K562 (cell line): ENCODE measurements around the gene CCDC117. TPM values are rescaled to one million over a fixed set of nuclear protein-coding genes. Genes with fewer than 3 reads are reported as not detected.

Experiments
- GATA2 ChIP-seq: sonication (generic); formaldehyde crosslinking; IDR thresholded peaks from 2 replicates; pipeline ENCODE4 v1.4.0; 2020; ENCODE audit warnings: mild to moderate bottlenecking, missing genetic modification reagents
- HNRNPH1 ChIP-seq: fragments of 200-400 bp; formaldehyde crosslinking; optimal IDR thresholded peaks from 2 replicates; pipeline ENCODE3; 2017; ENCODE audit warnings: low read depth, mild to moderate bottlenecking, low read length, moderate library complexity
- IFI16 ChIP-seq: fragments of 250-450 bp; sonication (Bioruptor Pico); IDR thresholded peaks from 2 replicates; pipeline ENCODE4 v2.1.2; 2022; ENCODE audit warnings: mild to moderate bottlenecking, inconsistent platforms
- KAT8 ChIP-seq: fragments of 450-650 bp; IDR thresholded peaks from 2 replicates; pipeline ENCODE4 v1.6.1; 2016; ENCODE audit warnings: low read depth, mild to moderate bottlenecking
- MYBL2 ChIP-seq, 2 experiments: fragments of 450-650 bp in 1 of 2; sonication (generic) in 1 of 2; formaldehyde crosslinking in 1 of 2; IDR thresholded peaks; 2 replicates each; pipeline versions ENCODE4 v1.6.1 to v1.8.1; 2017 to 2022; ENCODE audit warnings: borderline replicate concordance in 1 of 2, inconsistent platforms in 1 of 2, low read depth in 1 of 2, mild to moderate bottlenecking in 1 of 2, missing genetic modification reagents in 1 of 2, moderate library complexity in 1 of 2
- PML ChIP-seq: IDR thresholded peaks from 2 replicates; pipeline ENCODE4 v1.6.1; 2012; ENCODE audit warnings: low read length, inconsistent platforms
- PTBP1 ChIP-seq: fragments of 200-400 bp; formaldehyde crosslinking; IDR thresholded peaks from 2 replicates; pipeline ENCODE4 v1.6.1; 2017; ENCODE audit warnings: low read depth, low read length
- RBM22 ChIP-seq: fragments of 200-400 bp; formaldehyde crosslinking; IDR thresholded peaks from 2 replicates; pipeline ENCODE4 v1.6.1; 2018; ENCODE audit warnings: low read length, low read depth; ENCODE audit not compliant: poor library complexity, severe bottlenecking
- TRIM24 ChIP-seq, 2 experiments: fragments of 450-650 bp; IDR thresholded peaks; 2 replicates each; pipeline ENCODE4 v1.6.1; 2016
- ZBED1 ChIP-seq: IDR thresholded peaks from 2 replicates; pipeline ENCODE4 v1.6.1; 2014
- ZNF174 ChIP-seq: fragments of 250-450 bp; sonication (Bioruptor Pico); IDR thresholded peaks from 2 replicates; pipeline ENCODE4 v1.4.0; 2020; ENCODE audit warnings: mild to moderate bottlenecking
- ZNF707 ChIP-seq: fragments of 250-450 bp; sonication (Bioruptor Pico); conservative IDR thresholded peaks from 2 replicates; pipeline ENCODE4 v1.8.0; 2022; ENCODE audit warnings: inconsistent platforms, mild to moderate bottlenecking, moderate library complexity
- ZSCAN29 ChIP-seq: fragments of 450-650 bp; IDR thresholded peaks from 2 replicates; pipeline ENCODE4 v1.6.1; 2017
- polyA plus RNA-seq, 8 experiments: library from polyadenylated mRNA; depleted of rRNA in 4 of 8; stranded (reverse) in 5 of 8; unstranded in 3 of 8; fragments of >200 nt; fragmentation: Nextera tagmentation in 2 of 8; fragmentation: Illumina TruSeq in 1 of 8; extraction: Ambion mirVana in 2 of 8; extraction: Trizol in 1 of 8; gene quantifications; 2 replicates each; pipeline versions ENCODE4 v1.2.1 to v1.2.3, GENCODE V29; 2011 to 2014; ENCODE audit warnings: inconsistent platforms in 1 of 8, missing spikeins in 1 of 8
- total RNA-seq, 7 experiments: library from RNA; depleted of rRNA in 6 of 7; stranded (reverse); fragments of >200 nt in 6 of 7; fragmentation: Illumina TruSeq in 2 of 7; extraction: Trizol in 2 of 7; gene quantifications; 2 replicates each; pipeline versions ENCODE4 v1.2.1 to v1.2.3, GENCODE V29; 2011 to 2021; ENCODE audit warnings: low replicate concordance in 1 of 7
- TF ChIP-seq, protein P1 (sequence below), 2 experiments: IDR thresholded peaks; 2 replicates each; pipeline ENCODE4 v1.6.1; 2012; ENCODE audit warnings: improper control_type of control experiment in 2 of 2, low read depth in 2 of 2, low read length in 2 of 2, borderline replicate concordance in 1 of 2
- TF ChIP-seq, protein P2 (sequence below): sonication (generic); formaldehyde crosslinking; IDR thresholded peaks from 2 replicates; pipeline ENCODE4 v1.8.0; 2022; ENCODE audit warnings: missing genetic modification reagents, mild to moderate bottlenecking, borderline replicate concordance
- TF ChIP-seq, protein P3 (sequence below): sonication (generic); formaldehyde crosslinking; IDR thresholded peaks from 2 replicates; pipeline ENCODE4 v1.8.1; 2023; ENCODE audit warnings: mild to moderate bottlenecking, missing genetic modification reagents
- TF ChIP-seq, protein P4 (sequence below): fragments of 450-650 bp; formaldehyde crosslinking; IDR thresholded peaks from 2 replicates; pipeline ENCODE4 v1.4.0; 2020; ENCODE audit warnings: mild to moderate bottlenecking, moderate library complexity
- TF ChIP-seq, protein P5 (sequence below): fragments of 250-450 bp; sonication (Bioruptor Pico); IDR thresholded peaks from 2 replicates; pipeline ENCODE4 v1.5.0; 2021

Gene CCDC117
- total and polyA plus RNA-seq, 9 of the 15 experiments (the other 6 are each of a cell fraction or from before 2014, with no cell fraction given), result 5.7 to 23.3 (median 15.8) TPM

- TF ChIP-seq, protein P1, sequence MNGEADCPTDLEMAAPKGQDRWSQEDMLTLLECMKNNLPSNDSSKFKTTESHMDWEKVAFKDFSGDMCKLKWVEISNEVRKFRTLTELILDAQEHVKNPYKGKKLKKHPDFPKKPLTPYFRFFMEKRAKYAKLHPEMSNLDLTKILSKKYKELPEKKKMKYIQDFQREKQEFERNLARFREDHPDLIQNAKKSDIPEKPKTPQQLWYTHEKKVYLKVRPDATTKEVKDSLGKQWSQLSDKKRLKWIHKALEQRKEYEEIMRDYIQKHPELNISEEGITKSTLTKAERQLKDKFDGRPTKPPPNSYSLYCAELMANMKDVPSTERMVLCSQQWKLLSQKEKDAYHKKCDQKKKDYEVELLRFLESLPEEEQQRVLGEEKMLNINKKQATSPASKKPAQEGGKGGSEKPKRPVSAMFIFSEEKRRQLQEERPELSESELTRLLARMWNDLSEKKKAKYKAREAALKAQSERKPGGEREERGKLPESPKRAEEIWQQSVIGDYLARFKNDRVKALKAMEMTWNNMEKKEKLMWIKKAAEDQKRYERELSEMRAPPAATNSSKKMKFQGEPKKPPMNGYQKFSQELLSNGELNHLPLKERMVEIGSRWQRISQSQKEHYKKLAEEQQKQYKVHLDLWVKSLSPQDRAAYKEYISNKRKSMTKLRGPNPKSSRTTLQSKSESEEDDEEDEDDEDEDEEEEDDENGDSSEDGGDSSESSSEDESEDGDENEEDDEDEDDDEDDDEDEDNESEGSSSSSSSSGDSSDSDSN (IDR thresholded peaks at IDR 0.05; ENCODE audit: borderline replicate concordance in 1 of 2, low read depth in 2 of 2, low read length in 2 of 2), result no peak
- no peak for TF ChIP-seq IFI16 (CRISPR knock-in tag)
- TF ChIP-seq MYBL2 (IDR thresholded peaks at IDR 0.05; ENCODE audit: low read depth), result no peak
- TF ChIP-seq MYBL2 (CRISPR knock-in tag; IDR thresholded peaks at IDR 0.05; ENCODE audit: borderline replicate concordance), result no peak
- no peak for TF ChIP-seq ZNF174 (CRISPR knock-in tag)
- TF ChIP-seq TRIM24 (IDR thresholded peaks at IDR 0.05), result peak in 1 of 2 experiments; percentile 34; a peak in 2 of 4 replicates
- peak; percentile 40; the same call in 1 of the 2 replicates for TF ChIP-seq PML
- no peak for TF ChIP-seq GATA2 (CRISPR knock-in tag)
- TF ChIP-seq, protein P2, sequence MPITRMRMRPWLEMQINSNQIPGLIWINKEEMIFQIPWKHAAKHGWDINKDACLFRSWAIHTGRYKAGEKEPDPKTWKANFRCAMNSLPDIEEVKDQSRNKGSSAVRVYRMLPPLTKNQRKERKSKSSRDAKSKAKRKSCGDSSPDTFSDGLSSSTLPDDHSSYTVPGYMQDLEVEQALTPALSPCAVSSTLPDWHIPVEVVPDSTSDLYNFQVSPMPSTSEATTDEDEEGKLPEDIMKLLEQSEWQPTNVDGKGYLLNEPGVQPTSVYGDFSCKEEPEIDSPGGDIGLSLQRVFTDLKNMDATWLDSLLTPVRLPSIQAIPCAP (CRISPR knock-in tag), result no peak
- no peak for TF ChIP-seq ZSCAN29
- no peak for TF ChIP-seq KAT8
- TF ChIP-seq ZBED1, result no peak
- TF ChIP-seq ZNF707 (CRISPR knock-in tag), result no peak
- no peak for TF ChIP-seq HNRNPH1
- TF ChIP-seq, protein P3, sequence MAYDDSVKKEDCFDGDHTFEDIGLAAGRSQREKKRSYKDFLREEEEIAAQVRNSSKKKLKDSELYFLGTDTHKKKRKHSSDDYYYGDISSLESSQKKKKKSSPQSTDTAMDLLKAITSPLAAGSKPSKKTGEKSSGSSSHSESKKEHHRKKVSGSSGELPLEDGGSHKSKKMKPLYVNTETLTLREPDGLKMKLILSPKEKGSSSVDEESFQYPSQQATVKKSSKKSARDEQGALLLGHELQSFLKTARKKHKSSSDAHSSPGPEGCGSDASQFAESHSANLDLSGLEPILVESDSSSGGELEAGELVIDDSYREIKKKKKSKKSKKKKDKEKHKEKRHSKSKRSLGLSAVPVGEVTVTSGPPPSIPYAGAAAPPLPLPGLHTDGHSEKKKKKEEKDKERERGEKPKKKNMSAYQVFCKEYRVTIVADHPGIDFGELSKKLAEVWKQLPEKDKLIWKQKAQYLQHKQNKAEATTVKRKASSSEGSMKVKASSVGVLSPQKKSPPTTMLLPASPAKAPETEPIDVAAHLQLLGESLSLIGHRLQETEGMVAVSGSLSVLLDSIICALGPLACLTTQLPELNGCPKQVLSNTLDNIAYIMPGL (CRISPR knock-in tag), result no peak
- peak; percentile 48 for TF ChIP-seq RBM22
- TF ChIP-seq, protein P4, sequence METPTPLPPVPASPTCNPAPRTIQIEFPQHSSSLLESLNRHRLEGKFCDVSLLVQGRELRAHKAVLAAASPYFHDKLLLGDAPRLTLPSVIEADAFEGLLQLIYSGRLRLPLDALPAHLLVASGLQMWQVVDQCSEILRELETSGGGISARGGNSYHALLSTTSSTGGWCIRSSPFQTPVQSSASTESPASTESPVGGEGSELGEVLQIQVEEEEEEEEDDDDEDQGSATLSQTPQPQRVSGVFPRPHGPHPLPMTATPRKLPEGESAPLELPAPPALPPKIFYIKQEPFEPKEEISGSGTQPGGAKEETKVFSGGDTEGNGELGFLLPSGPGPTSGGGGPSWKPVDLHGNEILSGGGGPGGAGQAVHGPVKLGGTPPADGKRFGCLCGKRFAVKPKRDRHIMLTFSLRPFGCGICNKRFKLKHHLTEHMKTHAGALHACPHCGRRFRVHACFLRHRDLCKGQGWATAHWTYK (CRISPR knock-in tag), result no peak
- TF ChIP-seq, protein P5, sequence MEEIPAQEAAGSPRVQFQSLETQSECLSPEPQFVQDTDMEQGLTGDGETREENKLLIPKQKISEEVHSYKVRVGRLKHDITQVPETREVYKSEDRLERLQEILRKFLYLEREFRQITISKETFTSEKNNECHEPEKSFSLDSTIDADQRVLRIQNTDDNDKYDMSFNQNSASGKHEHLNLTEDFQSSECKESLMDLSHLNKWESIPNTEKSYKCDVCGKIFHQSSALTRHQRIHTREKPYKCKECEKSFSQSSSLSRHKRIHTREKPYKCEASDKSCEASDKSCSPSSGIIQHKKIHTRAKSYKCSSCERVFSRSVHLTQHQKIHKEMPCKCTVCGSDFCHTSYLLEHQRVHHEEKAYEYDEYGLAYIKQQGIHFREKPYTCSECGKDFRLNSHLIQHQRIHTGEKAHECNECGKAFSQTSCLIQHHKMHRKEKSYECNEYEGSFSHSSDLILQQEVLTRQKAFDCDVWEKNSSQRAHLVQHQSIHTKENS (CRISPR knock-in tag), result no peak
- no peak for TF ChIP-seq PTBP1
Measured at GRCh38 chr22:28798810-28799605, 26.5 kb downstream of the CCDC117 start (continued).
